GM23338 (cell line): Measurements from ENCODE around the gene ZNF555. TPM values are rescaled to one million over a fixed set of nuclear protein-coding genes. Genes with fewer than 3 reads are reported as not detected.
"Not testable (repeated sequence)": the region's sequence is repeated elsewhere in the genome, so short reads cannot be mapped to it uniquely, and the experiment has no call there.

Experiments used
- ATAC-seq: fragments of 200-7000 bp; cut with Tn5 transposase; 3 replicates; pipeline ENCODE4 v1.9.1; 2020
- DNase-seq: peaks from one replicate; pipeline ENCODE4 v3.0.0-alpha.2; 2015; ENCODE audit warnings: low spot score
- H2AFZ ChIP-seq: fragments of 200-600 bp; sonication (generic); 2 replicates; pipeline ENCODE4 v1.8.0; 2016; ENCODE audit warnings: antibody characterized with exemption, mild to moderate bottlenecking, moderate library complexity
- H3F3A ChIP-seq: fragments of 200-600 bp; sonication (generic); replicated peaks from 2 replicates; pipeline ENCODE4 v1.8.0; 2017; ENCODE audit warnings: antibody characterized with exemption, mixed run types, low read depth
- H3K27ac ChIP-seq: fragments of 200-600 bp; sonication (generic); 2 replicates; pipeline ENCODE4 v1.6.1; 2016; ENCODE audit warnings: low read depth
- H3K27me3 ChIP-seq: fragments of 200-600 bp; sonication (generic); 2 replicates; pipeline ENCODE4 v1.8.0; 2016; ENCODE audit warnings: mild to moderate bottlenecking, mixed run types, moderate library complexity; ENCODE audit not compliant: insufficient read depth
- H3K36me3 ChIP-seq: fragments of 200-600 bp; sonication (generic); 2 replicates; pipeline ENCODE4 v1.8.0; 2016; ENCODE audit warnings: mild to moderate bottlenecking; ENCODE audit not compliant: insufficient read depth
- H3K4me1 ChIP-seq: fragments of 200-600 bp; sonication (generic); 2 replicates; pipeline ENCODE4 v1.8.0; 2016; ENCODE audit warnings: mild to moderate bottlenecking, moderate library complexity; ENCODE audit not compliant: insufficient read depth
- H3K4me2 ChIP-seq: fragments of 200-600 bp; sonication (generic); 2 replicates; pipeline ENCODE4 v1.7.1; 2017; ENCODE audit warnings: mixed run types
- H3K4me3 ChIP-seq: fragments of 200-600 bp; sonication (generic); 2 replicates; pipeline ENCODE4 v1.6.1; 2016; ENCODE audit warnings: mixed run types
- H3K79me2 ChIP-seq: fragments of 200-600 bp; sonication (generic); replicated peaks from 2 replicates; pipeline ENCODE4 v1.8.0; 2017; ENCODE audit warnings: mild to moderate bottlenecking; ENCODE audit not compliant: insufficient read depth
- H3K9me2 ChIP-seq: fragments of 200-600 bp; sonication (generic); 2 replicates; pipeline ENCODE4 v1.8.0; 2017; ENCODE audit not compliant: insufficient read depth
- H4K20me1 ChIP-seq: fragments of 200-600 bp; sonication (generic); replicated peaks from 2 replicates; pipeline ENCODE4 v1.8.0; 2017; ENCODE audit warnings: mild to moderate bottlenecking; ENCODE audit not compliant: insufficient read depth
- H3K27ac Mint-ChIP-seq: 2 replicates; pipeline ENCODE4 v1.8.0; 2020; ENCODE audit warnings: inconsistent platforms, mild to moderate bottlenecking, moderate library complexity, mixed read lengths
- H3K27me3 Mint-ChIP-seq: 3 replicates; pipeline ENCODE4 v1.8.0; 2022; ENCODE audit warnings: low read depth, mild to moderate bottlenecking, moderate library complexity, mixed read lengths, inconsistent platforms; ENCODE audit not compliant: insufficient read depth, poor library complexity
- H3K36me3 Mint-ChIP-seq: 3 replicates; pipeline ENCODE4 v1.8.0; 2021; ENCODE audit warnings: low read depth, mild to moderate bottlenecking, inconsistent platforms, moderate library complexity, mixed read lengths
- H3K4me1 Mint-ChIP-seq: 3 replicates; pipeline ENCODE4 v1.8.0; 2020; ENCODE audit warnings: mild to moderate bottlenecking, inconsistent platforms, mixed read lengths
- H3K4me3 Mint-ChIP-seq: 3 replicates; pipeline ENCODE4 v1.8.0; 2021; ENCODE audit warnings: moderate library complexity, mild to moderate bottlenecking, inconsistent platforms, mixed read lengths
- H3K9me3 Mint-ChIP-seq: 3 replicates; pipeline ENCODE4 v1.8.0; 2020; ENCODE audit warnings: moderate library complexity, mild to moderate bottlenecking, inconsistent platforms, mixed read lengths
- CREB1 ChIP-seq: fragments of 250-450 bp; sonication (Bioruptor Pico); IDR thresholded peaks from 2 replicates; pipeline ENCODE4 v1.5.0; 2020; ENCODE audit warnings: low read depth, mild to moderate bottlenecking, moderate library complexity
- CTCF ChIP-seq, 2 experiments: fragments of 200-600 bp in 1 of 2; sonication (generic) in 1 of 2; conservative IDR thresholded peaks; 2 replicates each; pipeline versions ENCODE4 v1.5.1 to v1.6.1; 2016 to 2017; ENCODE audit warnings: antibody characterized with exemption in 2 of 2, low read depth in 2 of 2, mild to moderate bottlenecking in 2 of 2, moderate library complexity in 1 of 2
- JUNB ChIP-seq: IDR thresholded peaks from one replicate; pipeline ENCODE4 v1.6.1; 2016; ENCODE audit warnings: antibody characterized with exemption; ENCODE audit not compliant: unreplicated experiment
- NANOG ChIP-seq: IDR thresholded peaks from 2 replicates; pipeline ENCODE4 v1.6.1; 2016; ENCODE audit warnings: antibody characterized with exemption, borderline replicate concordance
- ZNF462 ChIP-seq: fragments of 250-450 bp; sonication (Bioruptor Pico); IDR thresholded peaks from 2 replicates; pipeline ENCODE4 v1.5.0; 2020; ENCODE audit warnings: mild to moderate bottlenecking, moderate library complexity
- polyA plus RNA-seq: library from polyadenylated mRNA; unstranded; fragments of >200 nt; fragmentation: Nextera tagmentation; extraction: Ambion mirVana; gene quantifications from 2 replicates; pipeline ENCODE4 v1.2.1, GENCODE V29; 2016
- total RNA-seq: library from RNA; depleted of rRNA; stranded (reverse); fragments of >200 nt; shearing (Covaris generic); gene quantifications from 2 replicates; pipeline ENCODE4 v1.2.3, GENCODE V29; 2014

The ZNF555 gene
- total and polyA plus RNA-seq, 2 experiments from 2014 or later: 3.5 to 7.5 TPM

GRCh38 chr19:2791876-2792275, 49.4 kb upstream of the ZNF555 start:
- DNase-seq (no peak), ATAC-seq (no peak)
- peaks cover 17% of the 10 kb centered on the region; the same call in 2 of the 3 replicates for H3K4me1 Mint-ChIP-seq
- H3K27ac Mint-ChIP-seq: no peak overlapping the region
- peaks cover 11% of the 10 kb centered on the region for H3K36me3 ChIP-seq
- H3K27ac ChIP-seq: no peak overlapping the region
- H3K79me2 ChIP-seq: peaks cover 37% of the 10 kb centered on the region
- H3K36me3 Mint-ChIP-seq: peaks cover 69% of the 10 kb centered on the region
- no peak overlapping the region for H3K4me3 ChIP-seq
- H3K27me3 ChIP-seq: no peaks in the 10 kb centered on the region
- no peak overlapping the region for H3K4me3 Mint-ChIP-seq
- peaks cover 17% of the 10 kb centered on the region; the same call in 1 of the 2 replicates for H4K20me1 ChIP-seq
- H3K9me2 ChIP-seq: no peaks in the 10 kb centered on the region
- TF ChIP-seq CTCF (conservative IDR thresholded peaks at IDR 0.05; ENCODE audit: low read depth in 2 of 2): no peak
- TF ChIP-seq ZNF462 (CRISPR knock-in tag): no peak
- no peak for TF ChIP-seq NANOG
- TF ChIP-seq CREB1 (CRISPR knock-in tag): no peak
- no peak for TF ChIP-seq JUNB
- no peak overlapping the region for H3K4me2 ChIP-seq
- no peaks in the 10 kb centered on the region for H3F3A ChIP-seq
- no peaks in the 10 kb centered on the region for H3K9me3 Mint-ChIP-seq
- no peak overlapping the region for H2AFZ ChIP-seq
- H3K4me1 ChIP-seq: peaks cover 4% of the 10 kb centered on the region; the same call in 1 of the 2 replicates
- H3K27me3 Mint-ChIP-seq: peaks cover 14% of the 10 kb centered on the region

GRCh38 chr19:2792666-2793065, 48.6 kb upstream of the ZNF555 start:
- not testable (repeated sequence) for ATAC-seq, H3K4me2 ChIP-seq, H3K4me3 ChIP-seq, H3K9me3 Mint-ChIP-seq, H3K4me1 ChIP-seq, H3K9me2 ChIP-seq, H3K27ac ChIP-seq, DNase-seq, H3K4me3 Mint-ChIP-seq, H3K27ac Mint-ChIP-seq, H2AFZ ChIP-seq, H3K27me3 ChIP-seq, H3F3A ChIP-seq
- Histone ChIP-seq H4K20me1 (peaks cover 17% of the 10 kb centered on the region; the same call in 1 of the 2 replicates), H3K36me3 (peaks cover 11% of the 10 kb centered on the region), H3K79me2 (peaks cover 31% of the 10 kb centered on the region)
- peaks cover 10% of the 10 kb centered on the region; the same call in 1 of the 3 replicates for H3K4me1 Mint-ChIP-seq
- peaks cover 16% of the 10 kb centered on the region for H3K27me3 Mint-ChIP-seq
- peaks cover 70% of the 10 kb centered on the region for H3K36me3 Mint-ChIP-seq
